HG03460 (cell line): ENCODE data around the gene FHAD1.
A peak's percentile ranks its signal among the peaks of the same experiment; 100 is the strongest.

Experiments used
- ATAC-seq: cut with Tn5 transposase; IDR thresholded peaks from one replicate; pipeline ENCODE4 v1.9.1; 2021; ENCODE audit not compliant: unreplicated experiment

The FHAD1 gene

GRCh38 chr1:15218287-15219279 is 28.4 kb upstream of the FHAD1 start:
- ATAC-seq: no peak

DNA sequence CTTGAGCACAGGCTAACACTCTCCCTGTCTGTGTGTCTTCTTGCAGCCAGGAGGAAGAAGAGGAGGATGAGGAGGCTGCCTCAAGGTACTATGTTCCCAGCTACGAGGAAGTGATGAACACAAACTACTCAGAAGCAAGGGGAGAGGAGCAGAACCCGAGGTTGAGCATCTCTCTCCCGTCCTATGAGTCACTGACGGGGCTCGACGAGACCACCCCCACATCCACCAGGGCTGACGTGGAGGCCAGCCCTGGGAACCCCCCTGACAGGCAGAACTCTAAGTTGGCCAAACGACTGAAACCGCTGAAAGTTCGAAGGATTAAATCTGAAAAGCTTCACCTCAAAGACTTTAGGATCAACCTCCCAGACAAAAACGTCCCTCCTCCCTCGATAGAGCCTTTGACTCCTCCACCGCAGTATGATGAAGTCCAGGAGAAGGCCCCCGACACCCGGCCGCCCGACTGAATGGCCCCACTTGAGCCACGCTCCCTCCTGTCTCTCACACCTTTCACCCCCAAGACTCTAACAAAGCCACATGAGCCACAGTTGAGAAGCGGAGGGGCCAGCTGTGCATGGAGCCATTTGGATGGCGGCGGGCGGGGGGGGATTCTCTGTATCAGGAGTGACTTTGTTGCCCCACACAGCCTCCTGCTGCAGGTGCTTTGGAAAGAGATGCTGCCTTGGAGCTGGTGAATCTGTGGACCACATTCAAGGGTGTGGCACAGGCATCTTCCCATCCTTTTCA is 27.6 kb upstream of the FHAD1 start:
- ATAC-seq: no peak

- ATAC-seq: no peak
Observed at GRCh38 chr1:15220024-15220392, 27.0 kb upstream of the FHAD1 start.

- no peak for ATAC-seq
Observed at GRCh38 chr1:15220825-15221431, 26.1 kb upstream of the FHAD1 start.

DNA sequence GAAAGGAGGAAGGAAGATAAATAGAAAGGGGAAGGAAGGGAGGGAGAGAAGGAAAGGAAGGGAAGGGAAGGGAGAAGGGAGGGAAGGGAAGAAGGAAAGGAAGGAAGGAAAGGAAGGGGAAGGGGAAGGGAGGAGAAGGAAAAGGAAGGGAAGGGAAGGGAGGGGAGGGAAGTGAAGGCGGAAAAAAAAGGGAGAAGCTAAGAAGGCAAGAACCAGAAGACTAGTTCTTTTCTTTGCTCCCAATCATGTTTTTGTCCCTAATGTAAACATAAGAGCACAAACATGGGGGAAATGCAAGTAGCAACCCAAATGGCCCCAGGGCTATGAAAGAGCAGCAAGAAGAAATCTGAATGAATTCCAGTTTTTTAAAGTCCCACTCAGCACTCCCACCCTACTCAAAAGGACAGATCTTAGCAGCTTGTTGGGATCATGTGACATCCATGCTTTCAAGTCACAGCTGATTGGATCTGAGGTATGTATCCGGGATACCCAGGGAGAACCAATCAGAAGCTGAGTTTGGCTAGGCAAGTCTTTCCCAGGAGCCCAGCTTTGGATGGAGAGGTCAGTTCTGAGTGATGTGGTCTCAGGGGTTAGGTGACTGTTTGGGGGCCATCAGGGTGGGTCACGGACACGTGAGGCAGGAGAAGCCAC is 24.2 kb upstream of the FHAD1 start:
- no peak for ATAC-seq

GRCh38 chr1:15224259-15224869 is 22.7 kb upstream of the FHAD1 start:
- ATAC-seq: no peak

GRCh38 chr1:15224974-15225373 is 22.0 kb upstream of the FHAD1 start:
- ATAC-seq: no peak

GRCh38 chr1:15225461-15225860 is 21.6 kb upstream of the FHAD1 start:
- no peak for ATAC-seq

DNA sequence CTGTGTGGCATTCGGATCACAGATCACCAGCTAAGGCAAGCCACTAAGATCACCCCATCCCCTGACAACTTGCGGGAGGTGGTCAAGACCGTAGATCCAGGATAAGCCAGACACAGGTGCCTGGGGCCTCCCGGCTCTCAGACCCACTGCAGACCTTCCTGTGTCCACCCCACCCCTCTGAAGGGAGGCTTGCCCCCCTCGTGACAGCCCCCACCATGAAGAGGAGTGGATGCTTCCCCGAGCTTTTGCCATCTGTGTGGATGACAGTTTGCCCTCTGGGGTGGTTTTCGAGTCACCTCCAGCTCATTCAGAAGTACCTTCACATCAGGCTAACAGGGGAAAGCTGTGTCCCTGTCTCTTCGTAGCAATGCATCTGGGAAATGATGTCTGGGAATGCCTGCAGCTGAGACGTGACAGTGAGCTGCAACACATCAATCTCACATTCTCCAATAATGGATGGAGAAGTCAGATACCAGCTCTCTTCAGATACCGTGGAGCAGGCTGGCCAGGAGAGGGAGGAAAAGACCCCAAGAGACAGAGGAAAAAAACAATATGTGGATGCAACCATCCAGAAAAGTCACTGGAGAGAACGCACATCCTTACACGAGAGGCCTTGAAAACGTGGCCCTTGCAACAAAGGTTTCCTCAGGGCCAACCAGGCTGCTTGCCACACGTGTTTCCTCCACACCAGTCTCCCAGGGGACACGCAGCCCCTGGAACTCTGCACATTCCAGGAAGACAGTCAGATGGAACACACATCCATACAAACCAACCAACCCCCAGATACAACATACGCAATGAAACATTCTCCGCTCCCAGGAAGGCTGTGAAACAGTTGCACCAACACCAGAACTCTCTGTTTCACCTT is 20.4 kb upstream of the FHAD1 start:
- ATAC-seq: no peak

GRCh38 chr1:15229707-15230131 is 17.3 kb upstream of the FHAD1 start:
- ATAC-seq: no peak

GRCh38 chr1:15231714-15232201 is 15.3 kb upstream of the FHAD1 start:
- ATAC-seq: peak; percentile 88

- ATAC-seq: no peak
Observed at GRCh38 chr1:15233689-15234088, 13.3 kb upstream of the FHAD1 start.

- no peak for ATAC-seq
Observed at GRCh38 chr1:15236321-15236721, 10.7 kb upstream of the FHAD1 start.

- ATAC-seq: no peak
Observed at GRCh38 chr1:15236746-15237145, 10.3 kb upstream of the FHAD1 start.

GRCh38 chr1:15238789-15239188 is 8.2 kb upstream of the FHAD1 start:
- ATAC-seq: no peak

GRCh38 chr1:15242766-15243165 is 4.3 kb upstream of the FHAD1 start:
- no peak for ATAC-seq

DNA sequence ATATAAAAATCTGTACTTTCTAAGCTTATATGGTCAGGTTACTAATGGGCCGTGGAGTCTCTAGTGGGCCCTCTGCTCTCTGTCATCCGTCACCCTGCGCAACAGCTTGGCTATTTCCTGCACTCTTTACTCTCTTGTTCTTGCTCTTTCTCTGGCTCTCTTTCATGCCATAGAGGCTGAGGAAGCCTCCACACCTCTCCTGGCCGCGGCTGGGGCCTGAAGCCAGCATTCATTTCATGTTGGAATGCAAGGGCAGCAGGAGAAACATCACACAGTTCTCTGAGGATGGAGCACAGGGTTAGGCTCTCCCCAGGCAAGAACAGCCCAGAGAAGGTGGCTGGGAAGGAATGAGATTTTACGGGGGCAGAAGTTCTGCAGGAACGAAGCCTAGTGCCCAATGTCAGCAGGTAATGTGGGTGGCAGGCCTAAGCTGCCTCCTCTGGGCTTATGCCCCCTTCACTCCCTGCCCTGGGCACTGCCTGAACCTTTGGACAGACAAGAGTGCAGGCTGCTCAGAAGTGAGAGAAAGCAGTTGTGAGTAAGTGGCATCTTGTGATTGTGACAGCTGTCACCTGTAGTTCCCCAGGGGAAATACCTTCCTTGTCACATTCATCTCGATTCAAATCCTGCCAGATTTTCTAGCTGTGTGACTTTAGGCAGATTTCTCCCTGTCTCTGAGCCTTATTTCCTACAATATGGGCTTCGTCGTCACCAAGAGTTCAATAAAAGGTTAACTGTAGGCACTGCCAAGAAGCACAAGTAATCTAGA is 3.6 kb upstream of the FHAD1 start:
- no peak for ATAC-seq

- ATAC-seq: no peak
Observed at GRCh38 chr1:15244813-15245212, 2.2 kb upstream of the FHAD1 start.
